Measurements from ENCODE around the gene CAPZA2.

GRCh38 chr7:116828281-116828680, 34.1 kb upstream of the CAPZA2 start:
- no peak for TF ChIP-seq JUN (IDR thresholded peaks at IDR 0.05)
- no peak for TF ChIP-seq POLR2A (IDR thresholded peaks at IDR 0.05; ENCODE audit: low read length)

All from A549 (cell line).